MCF 10A (cell line): ENCODE data around the gene COL4A4. TPM values are rescaled to one million over a fixed set of nuclear protein-coding genes. Genes with fewer than 3 reads are reported as not detected.

ENCODE experiments used
- BruUV-seq: library from RNA; stranded (reverse); fragments of 400-500 nt; replicated peaks from 2 replicates; lab custom pipeline; 2021; lab: Mats Ljungman, UMichigan
- CTCF ChIA-PET: fragments of 300-600 bp; sonication (Branson Sonifier 250); formaldehyde crosslinking; extraction: SDS; loops from one replicate; lab custom pipeline; 2021; ENCODE audit warnings: antibody characterized with exemption, inconsistent platforms; lab: Yijun Ruan, JAX
- POLR2A ChIA-PET: fragments of 300-600, 350-650 bp; sonication (Branson Sonifier 250); formaldehyde crosslinking; extraction: SDS; loops from one replicate; lab custom pipeline; 2020; ENCODE audit warnings: antibody characterized with exemption, inconsistent platforms; lab: Yijun Ruan, JAX
- DNase-seq: peaks from one replicate; pipeline ENCODE4 v3.0.0-alpha.2; 2018; ENCODE audit not compliant: unreplicated experiment
- H3K27ac Mint-ChIP-seq: one replicate; pipeline ENCODE4 v1.8.0; 2022; ENCODE audit warnings: mild to moderate bottlenecking, low read depth, mixed read lengths; ENCODE audit not compliant: unreplicated experiment
- H3K27me3 Mint-ChIP-seq: one replicate; pipeline ENCODE4 v1.8.0; 2022; ENCODE audit warnings: mixed read lengths; ENCODE audit not compliant: insufficient read depth, unreplicated experiment
- H3K36me3 Mint-ChIP-seq: one replicate; pipeline ENCODE4 v1.8.0; 2022; ENCODE audit warnings: mild to moderate bottlenecking, moderate library complexity, mixed read lengths; ENCODE audit not compliant: insufficient read depth, unreplicated experiment
- H3K4me1 Mint-ChIP-seq: one replicate; pipeline ENCODE4 v1.8.0; 2022; ENCODE audit warnings: mixed read lengths; ENCODE audit not compliant: insufficient read depth, unreplicated experiment
- H3K4me3 Mint-ChIP-seq: one replicate; pipeline ENCODE4 v1.8.0; 2022; ENCODE audit warnings: mild to moderate bottlenecking, moderate library complexity, mixed read lengths; ENCODE audit not compliant: unreplicated experiment
- H3K9me3 Mint-ChIP-seq: one replicate; pipeline ENCODE4 v1.8.0; 2022; ENCODE audit warnings: mixed read lengths; ENCODE audit not compliant: unreplicated experiment
- intact Hi-C: fragments of 100-400 bp; cut with micrococcal nuclease; formaldehyde crosslinking; loops from 2 replicates; pipeline ENCODE4 v1.14.1; 2022
- total RNA-seq: library from RNA; stranded (reverse); gene quantifications from 2 replicates; pipeline ENCODE4 v1.2.3, GENCODE V29; 2022
- TF ChIP-seq, protein P1 (sequence below): fragments of 200-600 bp; IDR thresholded peaks from one replicate; pipeline ENCODE4 v1.8.0; 2022; ENCODE audit warnings: antibody characterized with exemption, mild to moderate bottlenecking; ENCODE audit not compliant: unreplicated experiment

The COL4A4 gene
- total RNA-seq, 1 experiment from 2014 or later: 0.30 TPM

DNA sequence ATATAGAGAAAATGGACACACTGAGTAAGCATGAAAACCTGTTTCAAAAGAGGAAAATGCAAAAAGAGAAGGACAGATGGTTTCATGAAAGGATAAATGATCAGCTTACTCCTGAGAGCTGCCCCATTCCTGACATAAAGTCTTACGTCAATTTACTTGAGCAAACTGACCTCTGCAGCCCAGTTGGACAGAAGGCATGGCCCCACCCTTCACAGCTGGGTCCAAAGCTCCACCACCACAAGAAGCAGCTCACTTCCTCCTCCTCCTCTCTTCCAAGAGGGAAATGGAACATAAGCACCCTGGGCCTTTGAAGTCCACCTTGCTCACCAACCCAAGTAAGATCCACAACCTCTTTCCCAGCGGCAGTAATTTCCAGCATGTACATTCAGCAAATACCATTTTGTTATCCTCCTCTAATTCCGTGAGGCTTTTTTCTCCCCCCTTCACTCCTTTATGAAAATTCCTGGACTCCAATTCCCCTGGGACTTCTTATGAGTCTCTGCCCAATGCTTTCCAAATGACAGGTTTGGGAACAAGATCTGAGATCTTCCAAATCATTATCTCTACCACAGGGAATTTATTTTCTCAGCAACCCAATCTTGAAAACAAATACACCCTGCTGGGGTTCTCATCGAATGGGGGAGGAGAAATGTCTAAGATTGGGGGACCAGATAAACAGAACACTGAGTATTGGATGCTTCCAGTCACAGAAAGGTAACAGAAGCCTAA lies 10.1 kb downstream of the COL4A4 start:
- BruUV-seq: no TSS peak
- TF ChIP-seq, protein P1, sequence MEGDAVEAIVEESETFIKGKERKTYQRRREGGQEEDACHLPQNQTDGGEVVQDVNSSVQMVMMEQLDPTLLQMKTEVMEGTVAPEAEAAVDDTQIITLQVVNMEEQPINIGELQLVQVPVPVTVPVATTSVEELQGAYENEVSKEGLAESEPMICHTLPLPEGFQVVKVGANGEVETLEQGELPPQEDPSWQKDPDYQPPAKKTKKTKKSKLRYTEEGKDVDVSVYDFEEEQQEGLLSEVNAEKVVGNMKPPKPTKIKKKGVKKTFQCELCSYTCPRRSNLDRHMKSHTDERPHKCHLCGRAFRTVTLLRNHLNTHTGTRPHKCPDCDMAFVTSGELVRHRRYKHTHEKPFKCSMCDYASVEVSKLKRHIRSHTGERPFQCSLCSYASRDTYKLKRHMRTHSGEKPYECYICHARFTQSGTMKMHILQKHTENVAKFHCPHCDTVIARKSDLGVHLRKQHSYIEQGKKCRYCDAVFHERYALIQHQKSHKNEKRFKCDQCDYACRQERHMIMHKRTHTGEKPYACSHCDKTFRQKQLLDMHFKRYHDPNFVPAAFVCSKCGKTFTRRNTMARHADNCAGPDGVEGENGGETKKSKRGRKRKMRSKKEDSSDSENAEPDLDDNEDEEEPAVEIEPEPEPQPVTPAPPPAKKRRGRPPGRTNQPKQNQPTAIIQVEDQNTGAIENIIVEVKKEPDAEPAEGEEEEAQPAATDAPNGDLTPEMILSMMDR: no peak
- peaks cover 26% of the 10 kb centered on the region for H3K27me3 Mint-ChIP-seq
- H3K9me3 Mint-ChIP-seq: no peaks in the 10 kb centered on the region
- intact Hi-C loops: no loop called here
- peaks cover 6% of the 10 kb centered on the region for H3K4me1 Mint-ChIP-seq
- no peak overlapping the region for H3K27ac Mint-ChIP-seq
- H3K4me3 Mint-ChIP-seq: no peak overlapping the region
- no peak for DNase-seq
- H3K36me3 Mint-ChIP-seq: no peaks in the 10 kb centered on the region
- ChIA-PET POLR2A (interaction anchor here (1.5 kb wide), 1 partner anchor 9 kb away, joined by 3 read pairs; no protein-coding TSS in a partner anchor), CTCF (interaction anchor here (1.4 kb wide), 1 partner anchor 84 kb away, joined by 3 read pairs; no protein-coding TSS in a partner anchor)

DNA sequence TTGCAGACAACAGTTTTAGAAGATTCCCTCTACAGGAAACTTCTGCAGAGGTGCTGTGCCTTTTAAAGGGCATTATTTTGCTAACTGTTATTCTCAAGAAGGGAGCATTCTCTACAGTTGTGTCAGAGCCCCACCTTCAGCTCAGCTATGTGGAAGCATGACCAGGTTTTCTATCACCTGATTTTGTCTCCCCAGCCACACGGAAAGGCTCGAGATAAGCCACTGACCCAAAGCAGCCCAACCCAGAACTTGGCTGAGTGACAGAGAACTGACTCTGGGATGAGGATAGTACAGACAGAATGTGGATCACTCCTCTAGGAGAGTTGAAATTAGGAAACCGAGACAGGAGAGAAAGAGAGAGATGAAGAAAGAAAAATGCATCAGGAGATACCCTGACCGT lies 10.7 kb downstream of the COL4A4 start:
- no peaks in the 10 kb centered on the region for H3K9me3 Mint-ChIP-seq
- H3K27me3 Mint-ChIP-seq: peaks cover 22% of the 10 kb centered on the region
- H3K36me3 Mint-ChIP-seq: no peaks in the 10 kb centered on the region
- H3K4me3 Mint-ChIP-seq: no peak overlapping the region
- intact Hi-C loops: no loop called here
- TF ChIP-seq, protein P1: no peak
- ChIA-PET POLR2A (interaction anchor here (1.2 to 1.5 kb wide), 2 partner anchors 9 to 85 kb away, joined by 3 read pairs; no protein-coding TSS in a partner anchor), CTCF (no interaction called here)
- peaks cover 6% of the 10 kb centered on the region for H3K4me1 Mint-ChIP-seq
- H3K27ac Mint-ChIP-seq: no peak overlapping the region
- no TSS peak for BruUV-seq
- no peak for DNase-seq

DNA sequence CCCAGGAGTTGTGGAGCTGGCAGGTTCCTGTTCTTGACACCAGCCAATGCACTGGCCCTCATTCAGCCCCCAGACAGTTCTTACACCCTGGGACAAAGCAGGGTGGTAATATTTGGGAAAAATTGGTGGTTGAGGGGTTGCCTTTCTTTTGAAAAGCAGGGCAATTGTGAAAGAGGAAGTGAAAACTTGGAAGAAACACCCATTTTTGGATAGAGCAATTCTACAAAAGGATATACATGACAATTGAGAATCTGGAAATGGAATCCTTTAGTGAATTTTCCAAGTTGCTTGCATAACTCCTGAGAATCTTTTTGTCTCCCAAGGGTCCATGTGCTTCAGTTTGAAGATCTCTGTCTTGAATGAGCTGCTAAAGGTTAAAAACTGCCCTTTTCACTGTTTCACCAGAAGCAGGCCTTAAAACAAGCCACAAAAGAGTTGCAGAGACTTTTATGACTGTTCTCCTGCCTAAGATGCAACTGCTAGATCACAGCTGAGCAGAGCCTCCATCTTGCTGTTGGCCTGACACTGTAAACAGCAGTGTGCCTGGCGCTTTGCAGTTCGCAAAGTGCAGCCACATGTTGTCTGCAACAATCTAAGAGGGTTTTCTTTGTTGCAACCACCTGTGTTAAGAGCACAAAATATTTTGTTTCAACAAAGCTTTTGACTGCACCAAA lies 11.8 kb downstream of the COL4A4 start:
- no peak overlapping the region for H3K27ac Mint-ChIP-seq
- intact Hi-C loops: no loop called here
- H3K4me3 Mint-ChIP-seq: no peak overlapping the region
- ChIA-PET CTCF (interaction anchor here (0.6 kb wide), 1 partner anchor 22 kb away, joined by 6 read pairs; no protein-coding TSS in a partner anchor), POLR2A (interaction anchor here (1.2 to 1.5 kb wide), 2 partner anchors 10 to 86 kb away, joined by 3 read pairs; no protein-coding TSS in a partner anchor)
- H3K4me1 Mint-ChIP-seq: peaks cover 6% of the 10 kb centered on the region
- DNase-seq: no peak
- H3K9me3 Mint-ChIP-seq: no peaks in the 10 kb centered on the region
- H3K27me3 Mint-ChIP-seq: peaks cover 19% of the 10 kb centered on the region
- H3K36me3 Mint-ChIP-seq: no peaks in the 10 kb centered on the region
- no TSS peak for BruUV-seq
- TF ChIP-seq, protein P1: no peak

DNA sequence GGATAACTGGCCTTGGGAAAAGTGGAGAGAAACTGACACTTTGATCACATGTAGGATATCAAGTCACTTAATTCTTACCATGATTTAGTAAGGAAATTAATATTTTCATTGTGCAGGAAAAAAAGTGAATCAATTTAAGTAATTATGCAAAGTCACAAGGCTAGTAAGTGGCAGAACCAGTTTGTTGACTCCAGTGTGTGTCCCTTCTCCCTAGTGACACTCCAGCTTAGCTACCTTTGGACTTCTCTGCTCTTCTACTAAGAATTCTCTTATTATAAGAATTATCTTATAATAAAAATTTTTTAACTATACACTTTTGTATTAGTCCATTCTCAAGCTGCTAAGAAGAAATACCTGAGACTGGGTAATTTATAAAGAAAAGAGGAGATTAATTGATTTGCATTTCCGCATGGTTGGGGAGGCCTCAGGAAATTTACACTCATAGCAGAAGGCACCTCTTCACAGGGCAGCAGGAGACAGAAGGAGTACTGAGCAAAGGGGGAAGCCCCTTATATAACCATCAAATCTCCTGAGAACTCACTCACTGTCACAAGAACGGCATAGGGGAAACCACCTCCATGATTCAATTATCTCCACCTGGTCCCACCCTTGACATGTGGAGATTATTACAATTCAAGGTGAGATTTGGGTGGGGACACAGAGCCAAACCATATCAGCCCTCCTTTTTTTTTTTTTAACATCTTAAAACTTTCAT lies 13.6 kb downstream of the COL4A4 start:
- ChIA-PET CTCF (interaction anchor here (0.8 kb wide), 1 partner anchor 14 kb away, joined by 3 read pairs; the partner anchor contains the start of gene COL4A4), POLR2A (no interaction called here)
- H3K4me3 Mint-ChIP-seq: no peak overlapping the region
- DNase-seq: no peak
- peaks cover under 1% of the 10 kb centered on the region for H3K27me3 Mint-ChIP-seq
- TF ChIP-seq, protein P1: no peak
- no peaks in the 10 kb centered on the region for H3K9me3 Mint-ChIP-seq
- H3K36me3 Mint-ChIP-seq: no peaks in the 10 kb centered on the region
- no TSS peak for BruUV-seq
- intact Hi-C loops: no loop called here
- peaks cover 6% of the 10 kb centered on the region for H3K4me1 Mint-ChIP-seq
- no peak overlapping the region for H3K27ac Mint-ChIP-seq
